HL-60 (cell line): ENCODE measurements around the gene ME1.
"Not testable (repeated sequence)": the region's sequence is repeated elsewhere in the genome, so short reads cannot be mapped to it uniquely, and the experiment has no call there.

Experiments
- POLR2AphosphoS5 ChIP-seq: IDR thresholded peaks from 2 replicates; pipeline ENCODE4 v1.6.1; 2012; ENCODE audit warnings: low read depth
- REST ChIP-seq: IDR thresholded peaks from 2 replicates; pipeline ENCODE4 v1.6.1; 2012; ENCODE audit warnings: low read depth; ENCODE audit not compliant: insufficient replicate concordance

DNA sequence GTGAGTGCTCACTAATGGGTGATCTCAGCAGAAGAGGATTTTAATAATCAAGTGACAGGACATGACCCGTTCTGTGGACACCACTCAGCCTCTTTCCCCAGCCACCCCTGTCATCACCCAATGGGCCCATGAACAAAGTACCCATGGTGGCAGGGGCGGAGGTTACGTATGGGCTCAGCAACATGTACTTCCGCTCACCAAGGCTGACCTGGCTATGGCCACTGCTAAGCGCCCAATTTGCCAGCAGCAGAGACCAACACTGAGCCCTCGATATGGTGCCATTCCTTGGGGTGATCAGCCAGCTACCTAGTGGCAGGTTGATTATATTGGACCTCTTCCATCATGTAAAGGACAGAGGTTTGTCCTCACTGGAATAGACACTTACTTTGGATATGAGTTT, 68.5 kb downstream of the ME1 start:
- not testable (repeated sequence) for TF ChIP-seq POLR2AphosphoS5, REST
